NCI-H2196 (cell line): ENCODE measurements around the gene STAT4.

Experiments
- DNase-seq: peaks from one replicate; lab custom pipeline; 2025; ENCODE audit not compliant: unreplicated experiment; lab: John Stamatoyannopoulos, UW

STAT4 gene

GRCh38 chr2:191145769-191146471, 4.9 kb downstream of the STAT4 start:
- DNase-seq = no peak

DNA sequence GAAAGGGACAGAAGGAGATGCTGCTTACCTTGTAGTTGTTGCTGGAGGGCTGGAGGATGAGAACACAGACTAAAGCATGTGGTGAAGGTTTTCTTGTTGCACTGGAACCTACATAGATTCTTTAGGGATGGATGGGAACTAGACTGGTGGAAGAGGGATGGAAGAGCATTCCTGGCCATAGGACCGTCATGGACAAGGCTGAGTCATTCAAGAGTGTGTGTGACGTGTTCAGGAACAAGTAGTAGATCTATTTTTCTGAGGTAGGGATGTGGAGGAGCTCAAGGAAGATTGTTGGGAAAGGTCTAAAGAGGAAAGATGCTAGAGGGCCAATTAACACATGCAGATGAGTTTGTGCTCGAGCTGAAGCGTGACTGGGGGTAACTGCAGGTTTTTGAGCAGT, 6.6 kb downstream of the STAT4 start:
- DNase-seq = no peak

DNA sequence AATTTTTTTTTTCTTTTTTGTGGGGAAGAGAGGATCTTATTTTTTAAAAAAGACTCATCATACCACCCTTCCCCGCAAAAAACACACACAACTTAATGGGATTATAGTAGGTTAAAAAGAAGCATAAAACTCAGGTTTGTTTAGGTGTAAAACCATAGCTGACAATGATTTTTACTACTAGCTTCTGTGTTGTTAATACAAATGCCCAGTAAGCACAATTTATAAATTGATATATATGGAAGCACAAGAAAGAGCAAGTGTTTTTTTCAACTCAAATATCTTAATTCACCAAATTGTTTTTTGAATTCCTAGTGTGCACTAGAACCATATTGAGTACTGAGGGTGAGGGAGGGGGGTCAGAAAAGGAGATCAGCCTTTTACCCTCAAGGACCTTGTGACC, 7.0 kb downstream of the STAT4 start:
- no peak for DNase-seq

GRCh38 chr2:191128911-191129304, 21.9 kb downstream of the STAT4 start:
- no peak for DNase-seq

GRCh38 chr2:191128172-191128910, 22.5 kb downstream of the STAT4 start:
- no peak for DNase-seq

DNA sequence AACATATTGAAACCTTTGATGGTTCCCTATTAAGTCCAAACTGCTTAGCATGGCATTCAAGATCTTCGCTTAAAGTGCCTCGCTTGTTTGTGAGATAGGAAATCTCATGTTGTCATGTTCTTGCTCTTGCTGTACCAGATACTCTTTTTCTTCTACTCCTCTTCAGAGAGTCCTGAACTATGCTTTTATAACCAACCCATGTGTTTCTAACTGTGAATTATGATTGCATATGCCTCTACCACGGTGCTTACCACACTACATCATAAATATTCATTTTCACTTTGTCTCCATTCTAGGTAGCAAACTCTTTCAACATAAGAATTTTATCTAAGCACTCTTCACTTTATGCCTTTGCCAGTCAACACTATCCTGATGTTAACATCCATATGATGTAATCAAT, 23.6 kb downstream of the STAT4 start:
- DNase-seq = no peak

DNA sequence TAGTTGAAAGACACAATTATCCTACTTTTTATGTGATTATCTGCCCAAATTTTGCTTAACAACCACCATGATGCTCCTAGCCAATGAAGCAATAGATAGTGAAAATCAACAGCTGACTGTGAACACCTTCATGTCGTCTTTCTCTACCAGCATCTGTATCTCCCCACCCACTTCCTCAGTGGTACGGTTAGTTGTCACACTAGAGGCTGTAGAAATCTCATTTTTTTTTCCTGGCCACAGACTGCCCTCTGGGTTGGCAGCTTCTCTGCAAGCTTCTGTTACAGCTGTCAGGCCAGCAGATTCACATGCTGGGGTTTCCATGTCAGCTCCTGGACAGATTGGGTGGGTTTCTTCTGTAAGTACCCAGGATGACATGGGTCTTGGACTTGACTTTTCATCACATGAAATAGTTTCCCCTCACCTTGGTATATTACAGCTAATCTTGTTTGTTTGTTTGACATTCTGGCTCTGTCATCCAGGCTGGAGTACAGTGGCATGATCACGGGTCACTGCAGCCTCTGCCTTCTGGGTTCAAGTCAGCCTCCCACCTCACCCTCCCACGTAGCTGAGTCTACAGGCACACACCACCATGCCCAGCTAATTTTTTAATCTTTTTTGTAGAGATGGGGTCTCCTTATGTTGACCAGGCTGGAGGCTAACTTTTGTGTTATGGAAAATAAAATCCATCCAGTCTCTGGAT, 24.3 kb downstream of the STAT4 start:
- DNase-seq = no peak

GRCh38 chr2:191125646-191126045, 25.1 kb downstream of the STAT4 start:
- no peak for DNase-seq

GRCh38 chr2:191122638-191123294, 28.0 kb downstream of the STAT4 start:
- no peak for DNase-seq

- DNase-seq = no peak
Measured at GRCh38 chr2:191117341-191117740, 33.5 kb downstream of the STAT4 start.

- no peak for DNase-seq
Measured at GRCh38 chr2:191115804-191116203, 35.0 kb downstream of the STAT4 start.

DNA sequence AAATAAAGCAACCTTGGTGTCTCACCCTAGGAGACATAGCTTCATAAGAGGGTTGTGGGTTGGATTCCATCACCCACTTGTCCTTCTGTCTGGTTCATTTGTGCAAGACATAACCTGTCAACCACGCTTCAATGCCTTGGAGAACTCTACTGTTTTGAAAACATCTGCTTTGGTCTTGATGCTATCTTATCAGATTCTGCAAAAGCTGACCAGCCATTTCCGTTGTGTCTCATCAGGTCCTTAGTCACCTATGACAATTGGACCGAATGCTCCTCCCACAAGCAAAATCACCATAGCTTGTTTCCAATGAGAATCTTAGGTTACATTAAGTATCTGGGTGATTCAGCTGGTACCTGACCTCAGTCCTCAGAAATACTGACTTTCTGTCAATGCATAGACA, 35.4 kb downstream of the STAT4 start:
- DNase-seq = no peak

DNA sequence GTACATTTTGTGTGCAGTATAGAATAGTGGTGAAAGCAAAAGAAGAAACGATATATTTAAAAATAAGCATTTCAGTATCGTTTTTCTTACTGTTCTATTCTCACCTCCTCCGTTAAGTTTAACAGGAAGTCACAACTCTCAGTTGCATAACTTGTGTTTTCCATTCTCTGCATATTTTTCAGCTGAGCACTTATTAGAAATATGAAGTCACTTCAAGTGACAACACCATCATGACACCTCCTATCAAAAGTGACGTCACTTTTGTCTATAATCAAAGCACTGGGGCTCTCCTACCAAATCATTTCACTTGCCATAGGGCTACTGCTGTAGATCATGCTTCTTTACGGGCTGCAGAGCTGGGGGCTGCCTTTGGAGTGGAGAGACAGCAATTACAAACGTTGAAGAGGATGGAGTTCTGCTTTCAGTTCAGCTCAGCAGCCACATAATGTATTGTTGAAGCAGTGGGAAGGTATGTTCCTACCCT, 36.3 kb downstream of the STAT4 start:
- no peak for DNase-seq

DNA sequence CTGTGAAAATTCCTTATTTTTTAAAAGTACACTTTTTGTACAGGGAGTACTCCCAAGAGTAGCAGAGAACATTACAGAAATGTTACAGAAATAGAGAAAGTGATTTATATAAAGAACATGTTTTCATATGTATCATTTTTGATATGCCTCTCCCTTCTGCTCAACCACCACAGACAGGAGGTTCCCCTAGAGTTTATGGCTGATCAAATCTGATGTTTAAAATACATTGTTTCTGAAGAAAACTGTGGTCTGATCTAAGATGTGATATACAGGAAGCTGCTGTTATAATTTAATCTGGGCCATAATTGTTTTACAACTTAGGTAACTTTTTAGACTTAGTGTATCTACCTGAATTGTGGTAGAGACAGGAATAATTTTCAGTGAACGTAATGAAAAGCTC, 37.0 kb downstream of the STAT4 start:
- DNase-seq = no peak

GRCh38 chr2:191112448-191112901, 38.3 kb downstream of the STAT4 start:
- no peak for DNase-seq

DNA sequence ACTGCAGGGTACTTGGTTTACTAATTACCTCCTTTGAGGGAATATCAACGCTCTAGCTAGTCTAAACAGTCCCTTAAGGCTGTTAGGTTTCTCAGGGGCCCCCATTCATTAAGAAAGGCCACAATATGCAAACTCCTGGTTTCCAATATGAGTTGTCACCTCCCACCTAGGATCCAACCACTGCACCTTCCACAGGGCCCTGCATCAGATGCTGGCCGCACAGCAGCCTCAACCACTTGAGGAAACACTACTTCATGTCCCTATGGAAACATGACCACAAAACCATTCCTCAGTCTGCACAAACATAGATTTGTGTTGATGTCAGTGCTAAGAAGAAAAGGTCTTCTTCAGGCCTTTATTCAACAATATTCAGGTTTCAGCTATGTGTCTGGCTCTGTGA, 40.9 kb downstream of the STAT4 start:
- DNase-seq = peak; percentile 23

- DNase-seq = no peak
Measured at GRCh38 chr2:191108331-191108730, 42.5 kb downstream of the STAT4 start.

DNA sequence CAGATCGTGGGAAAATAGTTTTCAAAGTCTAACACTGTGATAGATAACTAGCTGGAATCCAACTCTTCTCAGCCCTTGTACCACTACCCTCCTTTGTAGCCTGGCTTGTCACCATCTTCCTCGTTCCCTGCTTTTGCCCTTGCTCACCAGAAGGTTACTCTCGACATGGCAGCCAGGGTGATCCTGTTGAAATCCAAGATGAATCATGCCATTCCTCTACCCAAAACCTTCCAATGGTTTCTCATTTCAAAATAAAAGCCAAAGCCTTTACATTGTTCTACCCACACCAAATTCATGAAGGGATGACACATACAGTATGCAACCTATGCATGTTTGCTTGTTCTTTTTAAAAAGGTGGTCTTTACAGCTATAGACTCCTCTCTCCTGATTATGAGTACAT, 45.7 kb downstream of the STAT4 start:
- DNase-seq = no peak

DNA sequence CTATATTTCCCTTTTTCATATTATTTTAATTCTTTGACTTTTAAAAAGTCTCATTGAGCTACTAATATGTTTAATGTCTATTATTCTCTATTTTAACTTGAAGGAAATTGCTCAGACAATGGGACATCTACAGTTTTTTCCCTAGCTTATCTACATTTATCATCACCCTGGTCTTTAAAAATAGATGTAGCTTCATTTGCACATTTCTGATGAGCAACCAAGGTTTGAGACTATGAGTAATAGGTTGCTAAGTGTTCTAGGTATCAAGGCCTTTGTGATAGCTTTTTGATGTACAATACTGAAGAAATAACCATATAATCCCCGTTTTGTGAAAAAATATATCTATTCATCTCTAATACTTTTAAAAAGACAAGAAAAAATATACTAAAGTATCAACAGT, 47.0 kb downstream of the STAT4 start:
- no peak for DNase-seq

DNA sequence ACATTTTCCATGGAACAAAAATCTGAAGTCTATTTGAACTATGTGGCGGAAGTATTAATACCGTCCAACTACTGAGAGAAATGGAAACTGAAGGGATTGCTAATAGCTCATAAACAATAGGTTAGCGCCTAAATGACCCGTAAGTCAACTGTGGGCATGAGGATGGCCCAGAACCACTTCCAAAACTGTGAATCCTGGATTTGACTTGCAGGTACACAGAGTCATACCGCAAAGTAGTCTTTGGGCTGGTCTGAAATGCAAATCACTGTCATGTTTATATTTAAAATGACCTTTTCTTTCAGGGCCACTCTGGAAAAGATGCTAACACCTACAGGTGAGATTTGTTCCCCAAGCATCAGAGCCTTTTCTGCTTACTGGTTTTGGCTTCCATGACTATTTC, 50.6 kb downstream of the STAT4 start:
- no peak for DNase-seq

DNA sequence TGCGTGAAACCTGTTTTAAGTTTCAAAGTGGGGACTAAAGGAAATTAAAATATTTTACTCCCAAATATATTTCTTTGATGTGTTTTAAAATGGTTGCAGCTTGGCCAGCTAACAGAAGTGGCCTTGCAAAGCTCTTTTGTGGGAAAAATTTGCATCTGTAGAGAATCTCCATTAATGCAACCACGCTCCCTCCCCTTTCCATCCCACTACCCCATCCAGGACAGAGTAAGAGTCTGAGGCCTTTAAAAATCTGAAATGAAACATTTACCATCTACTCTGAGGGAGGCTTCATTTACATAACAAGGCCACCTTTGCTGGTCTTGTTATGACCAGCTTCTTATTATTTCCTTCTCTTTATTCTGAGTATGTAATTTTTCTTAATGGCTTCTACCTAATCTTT, 63.5 kb downstream of the STAT4 start:
- DNase-seq = no peak
